IMR-90 (cell line): ENCODE results near the gene ZNF213. TPM values are rescaled to one million over a fixed set of nuclear protein-coding genes. Genes with fewer than 3 reads are reported as not detected.

Experiments used
- ATAC-seq: fragments of 200-7000 bp; cut with Tn5 transposase; 2 replicates; pipeline ENCODE4 v1.9.1; 2020; ENCODE audit warnings: low read depth, mild to moderate bottlenecking, moderate library complexity
- BruUV-seq: library from RNA; stranded (reverse); fragments of 400-500 nt; replicated peaks from 2 replicates; lab custom pipeline; 2021; lab: Mats Ljungman, UMichigan
- CTCF ChIA-PET: fragments of 300-600 bp; formaldehyde crosslinking; extraction: SDS; loops from one replicate; lab custom pipeline; 2021; ENCODE audit warnings: antibody characterized with exemption; lab: Yijun Ruan, JAX
- POLR2A ChIA-PET: fragments of 300-600 bp; sonication (Branson Sonifier 250); formaldehyde crosslinking; loops from one replicate; lab custom pipeline; 2022; ENCODE audit warnings: antibody characterized with exemption; ENCODE audit not compliant: unreplicated experiment; lab: Charles Lee
- DNase-seq: peaks from one replicate; pipeline ENCODE4 v3.0.0; 2013
- H2AFZ ChIP-seq: replicated peaks from 2 replicates; pipeline ENCODE3; 2013; ENCODE audit warnings: low read length, mild to moderate bottlenecking; ENCODE audit not compliant: poor library complexity
- H2AK5ac ChIP-seq: 2 replicates; pipeline ENCODE4 v1.6.1; 2013; ENCODE audit warnings: low read depth, low read length, inconsistent platforms
- H2AK9ac ChIP-seq: replicated peaks from 2 replicates; pipeline ENCODE3; 2013; ENCODE audit warnings: mild to moderate bottlenecking, low read depth, low read length, moderate library complexity; ENCODE audit not compliant: poor library complexity
- H2BK120ac ChIP-seq: 2 replicates; pipeline ENCODE4 v1.6.1; 2013; ENCODE audit warnings: low read depth, low read length, inconsistent platforms
- H2BK15ac ChIP-seq: 3 replicates; pipeline ENCODE4 v1.6.1; 2013; ENCODE audit warnings: low read depth, low read length, inconsistent platforms
- H2BK20ac ChIP-seq: 2 replicates; pipeline ENCODE4 v1.6.1; 2013; ENCODE audit warnings: low read depth, mild to moderate bottlenecking, inconsistent platforms, low read length, moderate library complexity
- H2BK5ac ChIP-seq: 2 replicates; pipeline ENCODE4 v1.6.1; 2013; ENCODE audit warnings: mild to moderate bottlenecking, low read depth, low read length, inconsistent platforms; ENCODE audit not compliant: poor library complexity, severe bottlenecking
- H3K14ac ChIP-seq: replicated peaks from 2 replicates; pipeline ENCODE4 v1.6.1; 2013; ENCODE audit warnings: low read depth, low read length, inconsistent platforms
- H3K18ac ChIP-seq: 2 replicates; pipeline ENCODE4 v1.6.1; 2013; ENCODE audit warnings: low read depth, low read length, control low read depth
- H3K23ac ChIP-seq: 2 replicates; pipeline ENCODE4 v1.6.1; 2013; ENCODE audit warnings: low read depth, low read length, inconsistent platforms
- H3K27ac ChIP-seq: 2 replicates; pipeline ENCODE4 v1.5.1; 2013; ENCODE audit warnings: mild to moderate bottlenecking, control low read depth, low read length; ENCODE audit not compliant: insufficient read depth
- H3K27me3 ChIP-seq: 2 replicates; pipeline ENCODE4 v1.6.1; 2013; ENCODE audit warnings: low read length; ENCODE audit not compliant: control insufficient read depth, insufficient read depth
- H3K36me3 ChIP-seq: 2 replicates; pipeline ENCODE4 v1.6.1; 2013; ENCODE audit warnings: low read length, mixed read lengths; ENCODE audit not compliant: control insufficient read depth, insufficient read depth
- H3K4ac ChIP-seq: 2 replicates; pipeline ENCODE4 v1.6.1; 2013; ENCODE audit warnings: low read depth, low read length, inconsistent platforms
- H3K4me1 ChIP-seq: 2 replicates; pipeline ENCODE4 v1.6.1; 2013; ENCODE audit warnings: low read length, mixed read lengths; ENCODE audit not compliant: control insufficient read depth, insufficient read depth
- H3K4me2 ChIP-seq: 2 replicates; pipeline ENCODE4 v1.6.1; 2013; ENCODE audit warnings: low read depth, mild to moderate bottlenecking, control low read depth, low read length, moderate library complexity
- H3K4me3 ChIP-seq: 2 replicates; pipeline ENCODE4 v1.5.1; 2013; ENCODE audit warnings: low read depth, mild to moderate bottlenecking, control low read depth, low read length, moderate library complexity; ENCODE audit not compliant: insufficient read depth
- H3K56ac ChIP-seq: 2 replicates; pipeline ENCODE4 v1.6.1; 2013; ENCODE audit warnings: low read length, inconsistent platforms; ENCODE audit not compliant: insufficient read depth; ENCODE audit errors: extremely low read depth
- H3K79me1 ChIP-seq, 2 experiments: 2 replicates each; pipeline ENCODE4 v1.6.1; 2013; ENCODE audit warnings: low read length in 2 of 2, inconsistent platforms in 1 of 2, low read depth in 1 of 2
- H3K9ac ChIP-seq: 2 replicates; pipeline ENCODE4 v1.6.1; 2013; ENCODE audit warnings: low read depth, low read length, control low read depth
- H3K9me1 ChIP-seq: 2 replicates; pipeline ENCODE4 v1.6.1; 2013; ENCODE audit warnings: low read length, inconsistent platforms; ENCODE audit not compliant: insufficient read depth
- H3K9me3 ChIP-seq: 2 replicates; pipeline ENCODE4 v1.6.1; 2013; ENCODE audit warnings: low read length; ENCODE audit not compliant: control insufficient read depth, insufficient read depth
- H4K20me1 ChIP-seq: 2 replicates; pipeline ENCODE4 v1.6.1; 2013; ENCODE audit warnings: low read length, inconsistent platforms; ENCODE audit not compliant: insufficient read depth
- H4K5ac ChIP-seq: 2 replicates; pipeline ENCODE4 v1.6.1; 2013; ENCODE audit warnings: mild to moderate bottlenecking, low read depth, low read length, control low read depth
- H4K8ac ChIP-seq, 2 experiments: 2 replicates each; pipeline ENCODE4 v1.6.1; 2013; ENCODE audit warnings: low read depth in 2 of 2, low read length in 2 of 2, control low read depth in 1 of 2, inconsistent platforms in 1 of 2
- H4K91ac ChIP-seq: 2 replicates; pipeline ENCODE4 v1.6.1; 2013; ENCODE audit warnings: low read depth, low read length, inconsistent platforms; ENCODE audit not compliant: insufficient read depth
- BHLHE40 ChIP-seq: fragments of 150-350 bp; IDR thresholded peaks from 2 replicates; pipeline ENCODE4 v1.6.1; 2016; ENCODE audit warnings: mild to moderate bottlenecking, low read depth, low read length
- MAFK ChIP-seq: IDR thresholded peaks from 2 replicates; pipeline ENCODE4 v1.6.1; 2012; ENCODE audit warnings: low read depth, low read length, improper control_type of control experiment
- MXI1 ChIP-seq: IDR thresholded peaks from 2 replicates; pipeline ENCODE4 v1.6.1; 2012; ENCODE audit warnings: low read depth, mild to moderate bottlenecking, low read length, moderate library complexity, borderline replicate concordance
- POLR2A ChIP-seq: IDR thresholded peaks from 2 replicates; pipeline ENCODE4 v1.6.1; 2012; ENCODE audit warnings: mild to moderate bottlenecking, low read depth, low read length
- RAD21 ChIP-seq: IDR thresholded peaks from 2 replicates; pipeline ENCODE4 v1.6.1; 2012; ENCODE audit warnings: low read length, improper control_type of control experiment
- WGBS, 2 experiments: methylation state at CpG; one replicate each; pipeline versions ENCODE4 v1.1.5 to v1.1.7; 2013; ENCODE audit warnings: missing lambda C conversion rate in 2 of 2; ENCODE audit not compliant: insufficient read length in 1 of 2; ENCODE audit errors: extremely low coverage in 2 of 2; 5-methylcytosine and 5-hydroxymethylcytosine counted together
- dilution Hi-C: fragments of 300-500 bp; cut with HindIII; formaldehyde crosslinking; loops from one replicate; pipeline ENCODE4 v1.14.3; 2018; ENCODE audit warnings: low sequenced_read_pairs; ENCODE audit not compliant: unreplicated experiment
- in situ Hi-C: fragments of 300-500 bp; cut with MboI; formaldehyde crosslinking; loops from 3 replicates; pipeline ENCODE4 v1.14.3; 2019; ENCODE audit warnings: low sequenced_read_pairs, inconsistent platforms, mixed read lengths
- intact Hi-C: fragments of 100-400 bp; cut with micrococcal nuclease; formaldehyde crosslinking; loops from 2 replicates; pipeline ENCODE4 v1.10.0; 2022
- polyA plus RNA-seq, 3 experiments: library from polyadenylated mRNA; depleted of rRNA; stranded (reverse); fragments of >200 nt; gene quantifications; 2 replicates each; pipeline ENCODE4 v1.2.3, GENCODE V29; 2012; ENCODE audit warnings: low replicate concordance in 1 of 3
- total RNA-seq: library from RNA; depleted of rRNA; stranded (reverse); fragments of >200 nt; gene quantifications from 2 replicates; pipeline ENCODE4 v1.2.3, GENCODE V29; 2012
- TF ChIP-seq, protein P1 (sequence below): conservative IDR thresholded peaks from 2 replicates; pipeline ENCODE4 v1.5.1; 2012; ENCODE audit warnings: mild to moderate bottlenecking, low read depth, low read length, improper control_type of control experiment
- TF ChIP-seq, protein P2 (sequence below): fragments of 150-350 bp; IDR thresholded peaks from 2 replicates; pipeline ENCODE4 v1.6.1; 2016; ENCODE audit warnings: low read depth, mild to moderate bottlenecking, low read length, moderate library complexity, borderline replicate concordance

ZNF213 gene
- total and polyA plus RNA-seq, 2 of the 4 experiments (the other 2 are of a cell fraction): 0.72 to 4.0 TPM

DNA sequence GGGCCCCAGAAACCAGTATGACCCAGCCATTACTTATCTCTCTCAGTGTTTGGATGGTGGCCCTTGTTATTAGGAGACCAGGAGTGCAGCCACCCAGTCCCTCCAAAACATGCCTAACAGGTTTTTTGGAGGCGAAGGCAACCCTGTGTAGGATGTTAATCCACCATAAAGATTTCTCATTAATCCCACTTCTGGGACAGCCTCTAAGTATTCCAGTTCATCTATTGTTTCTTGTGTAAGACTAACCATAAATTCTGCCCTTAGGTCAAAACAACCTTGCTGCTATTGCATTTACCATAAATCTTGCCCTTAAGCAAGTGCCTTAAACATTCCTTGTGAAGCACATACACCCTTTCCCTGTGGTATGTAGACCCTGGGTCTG lies 31.7 kb downstream of the ZNF213 start:
- no peak overlapping the region for H3K14ac ChIP-seq
- H3K9me1 ChIP-seq: no peaks in the 10 kb centered on the region
- no peak overlapping the region for H4K5ac ChIP-seq
- H4K20me1 ChIP-seq: 0 out of 2 replicates have a peak, but pooled peaks cover 4% of the 10 kb centered on the region
- H3K27ac ChIP-seq: no peak overlapping the region
- H4K8ac ChIP-seq: no peak overlapping the region
- H3K56ac ChIP-seq: no peak overlapping the region
- H2AFZ ChIP-seq: no peak overlapping the region
- no peak overlapping the region for H4K91ac ChIP-seq
- WGBS, 2 experiments: no CpG with 5 or more reads among the region's 1 CpG
- intact Hi-C loops (loop anchor here (1.0 to 2.0 kb wide), 3 partner anchors 14 to 107 kb away; partner anchors contain the start of gene ZNF213), dilution Hi-C loops (no loop called here), in situ Hi-C loops (no loop called here)
- DNase-seq (no peak), ATAC-seq (no peak)
- H3K9ac ChIP-seq: no peak overlapping the region
- no peaks in the 10 kb centered on the region for H3K9me3 ChIP-seq
- no peaks in the 10 kb centered on the region for H3K79me1 ChIP-seq
- no peak overlapping the region for H2BK20ac ChIP-seq
- H2AK9ac ChIP-seq: no peak overlapping the region
- no peak overlapping the region for H2AK5ac ChIP-seq
- H2BK120ac ChIP-seq: no peak overlapping the region
- BruUV-seq: no TSS peak
- no peak overlapping the region for H3K4me2 ChIP-seq
- H3K23ac ChIP-seq: no peak overlapping the region
- H3K18ac ChIP-seq: no peak overlapping the region
- peaks cover 26% of the 10 kb centered on the region for H3K27me3 ChIP-seq
- CTCF ChIA-PET: interaction anchor here (0.6 to 0.9 kb wide), 2 partner anchors 16 to 37 kb away, joined by 3 read pairs; no protein-coding TSS in a partner anchor
- no peak overlapping the region for H2BK15ac ChIP-seq
- TF ChIP-seq RAD21 (no peak), POLR2A (no peak), MAFK (no peak), MXI1 (no peak), BHLHE40 (no peak)
- TF ChIP-seq, protein P1, sequence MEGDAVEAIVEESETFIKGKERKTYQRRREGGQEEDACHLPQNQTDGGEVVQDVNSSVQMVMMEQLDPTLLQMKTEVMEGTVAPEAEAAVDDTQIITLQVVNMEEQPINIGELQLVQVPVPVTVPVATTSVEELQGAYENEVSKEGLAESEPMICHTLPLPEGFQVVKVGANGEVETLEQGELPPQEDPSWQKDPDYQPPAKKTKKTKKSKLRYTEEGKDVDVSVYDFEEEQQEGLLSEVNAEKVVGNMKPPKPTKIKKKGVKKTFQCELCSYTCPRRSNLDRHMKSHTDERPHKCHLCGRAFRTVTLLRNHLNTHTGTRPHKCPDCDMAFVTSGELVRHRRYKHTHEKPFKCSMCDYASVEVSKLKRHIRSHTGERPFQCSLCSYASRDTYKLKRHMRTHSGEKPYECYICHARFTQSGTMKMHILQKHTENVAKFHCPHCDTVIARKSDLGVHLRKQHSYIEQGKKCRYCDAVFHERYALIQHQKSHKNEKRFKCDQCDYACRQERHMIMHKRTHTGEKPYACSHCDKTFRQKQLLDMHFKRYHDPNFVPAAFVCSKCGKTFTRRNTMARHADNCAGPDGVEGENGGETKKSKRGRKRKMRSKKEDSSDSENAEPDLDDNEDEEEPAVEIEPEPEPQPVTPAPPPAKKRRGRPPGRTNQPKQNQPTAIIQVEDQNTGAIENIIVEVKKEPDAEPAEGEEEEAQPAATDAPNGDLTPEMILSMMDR: no peak
- TF ChIP-seq, protein P2, sequence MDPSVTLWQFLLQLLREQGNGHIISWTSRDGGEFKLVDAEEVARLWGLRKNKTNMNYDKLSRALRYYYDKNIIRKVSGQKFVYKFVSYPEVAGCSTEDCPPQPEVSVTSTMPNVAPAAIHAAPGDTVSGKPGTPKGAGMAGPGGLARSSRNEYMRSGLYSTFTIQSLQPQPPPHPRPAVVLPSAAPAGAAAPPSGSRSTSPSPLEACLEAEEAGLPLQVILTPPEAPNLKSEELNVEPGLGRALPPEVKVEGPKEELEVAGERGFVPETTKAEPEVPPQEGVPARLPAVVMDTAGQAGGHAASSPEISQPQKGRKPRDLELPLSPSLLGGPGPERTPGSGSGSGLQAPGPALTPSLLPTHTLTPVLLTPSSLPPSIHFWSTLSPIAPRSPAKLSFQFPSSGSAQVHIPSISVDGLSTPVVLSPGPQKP: no peak
- no peak overlapping the region for H3K4me3 ChIP-seq
- no peak overlapping the region for H3K4ac ChIP-seq
- H3K4me1 ChIP-seq: no peaks in the 10 kb centered on the region
- POLR2A ChIA-PET: no interaction called here
- no peak overlapping the region for H2BK5ac ChIP-seq
- no peaks in the 10 kb centered on the region for H3K36me3 ChIP-seq
